Endothelial cell of umbilical vein (primary cell): ENCODE results near the gene MALRD1. TPM values are rescaled to one million over a fixed set of nuclear protein-coding genes. Genes with fewer than 3 reads are reported as not detected.

Experiments
- BruUV-seq: library from RNA; stranded (reverse); fragments of 400-500 nt; replicated peaks from 2 replicates; lab custom pipeline; 2021; lab: Mats Ljungman, UMichigan
- CTCF ChIA-PET: fragments of 300-600, 350-600 bp; sonication (Branson Sonifier 250); formaldehyde crosslinking; loops from one replicate; lab custom pipeline; 2021; ENCODE audit warnings: antibody characterized with exemption, inconsistent platforms; lab: Charles Lee
- POLR2A ChIA-PET: fragments of 300-600, 350-600 bp; sonication (Branson Sonifier 250); formaldehyde crosslinking; loops from one replicate; lab custom pipeline; 2021; ENCODE audit warnings: antibody characterized with exemption, inconsistent platforms; lab: Charles Lee
- DNase-seq: peaks from one replicate; pipeline ENCODE4 v3.0.0-alpha.2; 2011; ENCODE audit warnings: low read depth, low spot score
- FAIRE-seq: peaks from 2 replicates; lab custom pipeline; 2011; peaks lifted over from hg19 to GRCh38; lab: Jason Lieb, UNC
- H2AFZ ChIP-seq: 2 replicates; pipeline ENCODE4 v1.6.0; 2012; ENCODE audit warnings: low read depth, low read length, control low read depth, inconsistent platforms
- H3K27ac ChIP-seq: 2 replicates; pipeline ENCODE4 v1.5.1; 2011; ENCODE audit warnings: low read depth, mild to moderate bottlenecking, control low read depth, low read length, moderate library complexity; ENCODE audit not compliant: insufficient read depth
- H3K27me3 ChIP-seq, 2 experiments: 2 replicates each; pipeline versions ENCODE4 v1.6.0 to v1.6.1; 2011; ENCODE audit warnings: low read length in 2 of 2, mixed read lengths in 1 of 2; ENCODE audit not compliant: control insufficient read depth in 2 of 2, insufficient read depth in 2 of 2
- H3K36me3 ChIP-seq, 2 experiments: 2 replicates in 1 of 2; 3 replicates in 1 of 2; pipeline ENCODE4 v1.5.1; 2011; ENCODE audit warnings: low read length in 2 of 2, mild to moderate bottlenecking in 1 of 2, moderate library complexity in 1 of 2; ENCODE audit not compliant: control insufficient read depth in 2 of 2, insufficient read depth in 2 of 2; ENCODE audit errors: extremely low read depth in 1 of 2
- H3K4me1 ChIP-seq: 3 replicates; pipeline ENCODE4 v1.5.1; 2011; ENCODE audit warnings: mild to moderate bottlenecking, low read length; ENCODE audit not compliant: control insufficient read depth, insufficient read depth; ENCODE audit errors: extremely low read depth
- H3K4me2 ChIP-seq: 2 replicates; pipeline ENCODE4 v1.6.1; 2011; ENCODE audit warnings: low read length, control low read depth, mixed read lengths; ENCODE audit not compliant: insufficient read depth
- H3K4me3 ChIP-seq, 3 experiments: fragments of 200-600 bp in 1 of 3; sonication (generic), shearing (Covaris generic) in 1 of 3; replicated peaks in 1 of 3; 2 replicates each; pipeline ENCODE4 v1.5.1; 2011 to 2016; ENCODE audit warnings: control low read depth in 3 of 3, low read length in 3 of 3, mild to moderate bottlenecking in 2 of 3, inconsistent platforms in 1 of 3, low read depth in 1 of 3, moderate library complexity in 1 of 3; ENCODE audit not compliant: insufficient read depth in 1 of 3
- H3K79me2 ChIP-seq: 2 replicates; pipeline ENCODE4 v1.6.0; 2012; ENCODE audit warnings: low read length, inconsistent platforms; ENCODE audit not compliant: control insufficient read depth, insufficient read depth
- H3K9ac ChIP-seq: replicated peaks from 2 replicates; pipeline ENCODE3; 2011; ENCODE audit warnings: low read length, control low read depth; ENCODE audit not compliant: insufficient read depth; ENCODE audit errors: extremely low read depth
- H3K9me1 ChIP-seq: replicated peaks from 3 replicates; pipeline ENCODE4 v1.6.0; 2011; ENCODE audit warnings: mild to moderate bottlenecking, low read length; ENCODE audit not compliant: control insufficient read depth, insufficient read depth; ENCODE audit errors: extremely low read depth
- H3K9me3 ChIP-seq: replicated peaks from 2 replicates; pipeline ENCODE4 v1.5.1; 2012; ENCODE audit warnings: low read length, inconsistent platforms; ENCODE audit not compliant: control insufficient read depth, insufficient read depth
- H4K20me1 ChIP-seq: replicated peaks from 2 replicates; pipeline ENCODE3; 2011; ENCODE audit warnings: mild to moderate bottlenecking, low read length; ENCODE audit not compliant: control insufficient read depth, insufficient read depth; ENCODE audit errors: extremely low read depth
- EZH2 ChIP-seq: IDR thresholded peaks from 2 replicates; pipeline ENCODE4 v1.6.1; 2012; ENCODE audit warnings: borderline replicate concordance, low read depth, mild to moderate bottlenecking, moderate library complexity, low read length, inconsistent platforms; ENCODE audit not compliant: severe bottlenecking
- FOS ChIP-seq: IDR thresholded peaks from 2 replicates; pipeline ENCODE4 v1.6.1; 2011; ENCODE audit warnings: mild to moderate bottlenecking, low read length, moderate library complexity, borderline replicate concordance; ENCODE audit not compliant: insufficient read depth
- GATA2 ChIP-seq: IDR thresholded peaks from 2 replicates; pipeline ENCODE4 v1.7.0; 2011; ENCODE audit warnings: low read depth, mild to moderate bottlenecking, moderate library complexity, mixed read lengths, low read length; ENCODE audit not compliant: insufficient read length, insufficient read depth
- JUN ChIP-seq: IDR thresholded peaks from 2 replicates; pipeline ENCODE4 v1.6.1; 2011; ENCODE audit warnings: borderline replicate concordance, low read depth; ENCODE audit not compliant: insufficient read length, insufficient read depth
- MAX ChIP-seq: IDR thresholded peaks from 2 replicates; pipeline ENCODE4 v1.6.1; 2011; ENCODE audit not compliant: insufficient read depth, insufficient read length
- MYC ChIP-seq: IDR thresholded peaks from one replicate; pipeline ENCODE4 v1.6.1; 2011; ENCODE audit warnings: mild to moderate bottlenecking, low read depth, low read length
- POLR2A ChIP-seq: IDR thresholded peaks from 2 replicates; pipeline ENCODE4 v1.6.1; 2012; ENCODE audit warnings: low read depth, mild to moderate bottlenecking, control low read depth, low read length
- POLR2AphosphoS5 ChIP-seq: IDR thresholded peaks from 2 replicates; pipeline ENCODE4 v1.6.1; 2012; ENCODE audit warnings: low read depth, mild to moderate bottlenecking, control low read depth, low read length, moderate library complexity; ENCODE audit not compliant: insufficient read depth
- dilution Hi-C: fragments of 300-500 bp; cut with MboI; formaldehyde crosslinking; loops from one replicate; pipeline ENCODE4 v1.15.0; 2019; ENCODE audit warnings: low sequenced_read_pairs; ENCODE audit not compliant: extremely low pct_ligation_motif_present
- intact Hi-C: fragments of 100-400 bp; cut with micrococcal nuclease; formaldehyde crosslinking; loops from one replicate; pipeline ENCODE4 v1.10.0; 2022
- polyA plus RNA-seq, 4 experiments: library from polyadenylated mRNA; depleted of rRNA in 3 of 4; stranded (reverse) in 3 of 4; unstranded in 1 of 4; fragments of >200 nt; gene quantifications; 2 replicates each; pipeline versions ENCODE4 v1.2.1 to v1.2.3, GENCODE V29; 2011 to 2012; ENCODE audit warnings: missing spikeins in 1 of 4
- total RNA-seq: library from RNA; stranded (reverse); gene quantifications from 2 replicates; pipeline ENCODE4 v1.2.3, GENCODE V29; 2021
- TF ChIP-seq, protein P1 (sequence below), 2 donors: IDR thresholded peaks; 1 replicate in 1 of 2; 2 replicates in 1 of 2; pipeline ENCODE4 v1.5.1; 2011; ENCODE audit warnings: low read length in 2 of 2, mild to moderate bottlenecking in 2 of 2, moderate library complexity in 2 of 2, control low read depth in 1 of 2, inconsistent platforms in 1 of 2, low read depth in 1 of 2; ENCODE audit not compliant: insufficient read depth in 1 of 2; ENCODE audit errors: extremely low read depth in 1 of 2

The MALRD1 gene
- total and polyA plus RNA-seq, 2 donors (not counting 3 experiments of a cell fraction or from before 2014, with no cell fraction given): not detected

GRCh38 chr10:19097151-19097550 lies 48.5 kb downstream of the MALRD1 start:
- H3K79me2 ChIP-seq: no peaks in the 10 kb centered on the region
- no peak overlapping the region for H3K4me2 ChIP-seq
- DNase-seq: no peak
- H3K9ac ChIP-seq: no peak overlapping the region
- ChIA-PET POLR2A (no interaction called here), CTCF (no interaction called here)
- no peak overlapping the region for H3K4me3 ChIP-seq
- FAIRE-seq: no peak
- H3K27ac ChIP-seq: no peak overlapping the region
- no peak overlapping the region for H2AFZ ChIP-seq
- no peaks in the 10 kb centered on the region for H3K9me1 ChIP-seq
- H3K36me3 ChIP-seq: no peaks in the 10 kb centered on the region
- no peaks in the 10 kb centered on the region for H3K27me3 ChIP-seq
- no TSS peak for BruUV-seq
- intact Hi-C loops: no loop called here
- no peak for TF ChIP-seq POLR2A
- TF ChIP-seq MYC: no peak
- no peak for TF ChIP-seq POLR2AphosphoS5
- TF ChIP-seq, protein P1, sequence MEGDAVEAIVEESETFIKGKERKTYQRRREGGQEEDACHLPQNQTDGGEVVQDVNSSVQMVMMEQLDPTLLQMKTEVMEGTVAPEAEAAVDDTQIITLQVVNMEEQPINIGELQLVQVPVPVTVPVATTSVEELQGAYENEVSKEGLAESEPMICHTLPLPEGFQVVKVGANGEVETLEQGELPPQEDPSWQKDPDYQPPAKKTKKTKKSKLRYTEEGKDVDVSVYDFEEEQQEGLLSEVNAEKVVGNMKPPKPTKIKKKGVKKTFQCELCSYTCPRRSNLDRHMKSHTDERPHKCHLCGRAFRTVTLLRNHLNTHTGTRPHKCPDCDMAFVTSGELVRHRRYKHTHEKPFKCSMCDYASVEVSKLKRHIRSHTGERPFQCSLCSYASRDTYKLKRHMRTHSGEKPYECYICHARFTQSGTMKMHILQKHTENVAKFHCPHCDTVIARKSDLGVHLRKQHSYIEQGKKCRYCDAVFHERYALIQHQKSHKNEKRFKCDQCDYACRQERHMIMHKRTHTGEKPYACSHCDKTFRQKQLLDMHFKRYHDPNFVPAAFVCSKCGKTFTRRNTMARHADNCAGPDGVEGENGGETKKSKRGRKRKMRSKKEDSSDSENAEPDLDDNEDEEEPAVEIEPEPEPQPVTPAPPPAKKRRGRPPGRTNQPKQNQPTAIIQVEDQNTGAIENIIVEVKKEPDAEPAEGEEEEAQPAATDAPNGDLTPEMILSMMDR (IDR thresholded peaks at IDR 0.05; ENCODE audit: extremely low read depth in 1 of 2, insufficient read depth in 1 of 2, low read depth in 1 of 2, low read length in 2 of 2): no peak
- no peak for TF ChIP-seq JUN
- TF ChIP-seq EZH2: no peak
- no peak for TF ChIP-seq MAX
- no peak for TF ChIP-seq GATA2
- TF ChIP-seq FOS: no peak
- no peaks in the 10 kb centered on the region for H3K4me1 ChIP-seq
- dilution Hi-C loops: no loop called here
- H3K9me3 ChIP-seq: no peaks in the 10 kb centered on the region
- no peaks in the 10 kb centered on the region for H4K20me1 ChIP-seq
